GM23338 (cell line): Measurements from ENCODE around the gene ASTE1. TPM values are rescaled to one million over a fixed set of nuclear protein-coding genes. Genes with fewer than 3 reads are reported as not detected.

Experiments used
- ATAC-seq: fragments of 200-7000 bp; cut with Tn5 transposase; 3 replicates; pipeline ENCODE4 v1.9.1; 2020
- DNase-seq: peaks from one replicate; pipeline ENCODE4 v3.0.0-alpha.2; 2015; ENCODE audit warnings: low spot score
- H2AFZ ChIP-seq: fragments of 200-600 bp; sonication (generic); 2 replicates; pipeline ENCODE4 v1.8.0; 2016; ENCODE audit warnings: antibody characterized with exemption, mild to moderate bottlenecking, moderate library complexity
- H3F3A ChIP-seq: fragments of 200-600 bp; sonication (generic); replicated peaks from 2 replicates; pipeline ENCODE4 v1.8.0; 2017; ENCODE audit warnings: antibody characterized with exemption, mixed run types, low read depth
- H3K27ac ChIP-seq: fragments of 200-600 bp; sonication (generic); 2 replicates; pipeline ENCODE4 v1.6.1; 2016; ENCODE audit warnings: low read depth
- H3K27me3 ChIP-seq: fragments of 200-600 bp; sonication (generic); 2 replicates; pipeline ENCODE4 v1.8.0; 2016; ENCODE audit warnings: mild to moderate bottlenecking, mixed run types, moderate library complexity; ENCODE audit not compliant: insufficient read depth
- H3K36me3 ChIP-seq: fragments of 200-600 bp; sonication (generic); 2 replicates; pipeline ENCODE4 v1.8.0; 2016; ENCODE audit warnings: mild to moderate bottlenecking; ENCODE audit not compliant: insufficient read depth
- H3K4me1 ChIP-seq: fragments of 200-600 bp; sonication (generic); 2 replicates; pipeline ENCODE4 v1.8.0; 2016; ENCODE audit warnings: mild to moderate bottlenecking, moderate library complexity; ENCODE audit not compliant: insufficient read depth
- H3K4me2 ChIP-seq: fragments of 200-600 bp; sonication (generic); 2 replicates; pipeline ENCODE4 v1.7.1; 2017; ENCODE audit warnings: mixed run types
- H3K4me3 ChIP-seq: fragments of 200-600 bp; sonication (generic); 2 replicates; pipeline ENCODE4 v1.6.1; 2016; ENCODE audit warnings: mixed run types
- H3K79me2 ChIP-seq: fragments of 200-600 bp; sonication (generic); replicated peaks from 2 replicates; pipeline ENCODE4 v1.8.0; 2017; ENCODE audit warnings: mild to moderate bottlenecking; ENCODE audit not compliant: insufficient read depth
- H3K9me2 ChIP-seq: fragments of 200-600 bp; sonication (generic); 2 replicates; pipeline ENCODE4 v1.8.0; 2017; ENCODE audit not compliant: insufficient read depth
- H4K20me1 ChIP-seq: fragments of 200-600 bp; sonication (generic); replicated peaks from 2 replicates; pipeline ENCODE4 v1.8.0; 2017; ENCODE audit warnings: mild to moderate bottlenecking; ENCODE audit not compliant: insufficient read depth
- H3K27ac Mint-ChIP-seq: 2 replicates; pipeline ENCODE4 v1.8.0; 2020; ENCODE audit warnings: inconsistent platforms, mild to moderate bottlenecking, moderate library complexity, mixed read lengths
- H3K27me3 Mint-ChIP-seq: 3 replicates; pipeline ENCODE4 v1.8.0; 2022; ENCODE audit warnings: low read depth, mild to moderate bottlenecking, moderate library complexity, mixed read lengths, inconsistent platforms; ENCODE audit not compliant: insufficient read depth, poor library complexity
- H3K36me3 Mint-ChIP-seq: 3 replicates; pipeline ENCODE4 v1.8.0; 2021; ENCODE audit warnings: low read depth, mild to moderate bottlenecking, inconsistent platforms, moderate library complexity, mixed read lengths
- H3K4me1 Mint-ChIP-seq: 3 replicates; pipeline ENCODE4 v1.8.0; 2020; ENCODE audit warnings: mild to moderate bottlenecking, inconsistent platforms, mixed read lengths
- H3K4me3 Mint-ChIP-seq: 3 replicates; pipeline ENCODE4 v1.8.0; 2021; ENCODE audit warnings: moderate library complexity, mild to moderate bottlenecking, inconsistent platforms, mixed read lengths
- H3K9me3 Mint-ChIP-seq: 3 replicates; pipeline ENCODE4 v1.8.0; 2020; ENCODE audit warnings: moderate library complexity, mild to moderate bottlenecking, inconsistent platforms, mixed read lengths
- CREB1 ChIP-seq: fragments of 250-450 bp; sonication (Bioruptor Pico); IDR thresholded peaks from 2 replicates; pipeline ENCODE4 v1.5.0; 2020; ENCODE audit warnings: low read depth, mild to moderate bottlenecking, moderate library complexity
- EZH2 ChIP-seq: fragments of 200-600 bp; sonication (generic); IDR thresholded peaks from one replicate; pipeline ENCODE4 v1.8.0; 2017; ENCODE audit warnings: antibody characterized with exemption, mild to moderate bottlenecking, low read depth; ENCODE audit not compliant: unreplicated experiment
- EZH2phosphoT487 ChIP-seq: fragments of 200-600 bp; sonication (generic); IDR thresholded peaks from one replicate; pipeline ENCODE4 v1.8.1; 2018; ENCODE audit warnings: antibody characterized with exemption; ENCODE audit not compliant: unreplicated experiment
- JUNB ChIP-seq: IDR thresholded peaks from one replicate; pipeline ENCODE4 v1.6.1; 2016; ENCODE audit warnings: antibody characterized with exemption; ENCODE audit not compliant: unreplicated experiment
- NANOG ChIP-seq: IDR thresholded peaks from 2 replicates; pipeline ENCODE4 v1.6.1; 2016; ENCODE audit warnings: antibody characterized with exemption, borderline replicate concordance
- POLR2AphosphoS5 ChIP-seq: IDR thresholded peaks from 2 replicates; pipeline ENCODE4 v1.6.1; 2016; ENCODE audit warnings: antibody characterized with exemption, low read depth
- STAT1 ChIP-seq: IDR thresholded peaks from one replicate; pipeline ENCODE4 v1.6.1; 2016; ENCODE audit warnings: antibody characterized with exemption; ENCODE audit not compliant: unreplicated experiment
- ZNF114 ChIP-seq: fragments of 250-450 bp; sonication (Bioruptor Pico); IDR thresholded peaks from 2 replicates; pipeline ENCODE4 v1.5.0; 2020; ENCODE audit warnings: mild to moderate bottlenecking, moderate library complexity
- ZNF331 ChIP-seq: fragments of 250-450 bp; sonication (Bioruptor Pico); IDR thresholded peaks from 2 replicates; pipeline ENCODE4 v1.5.0; 2020; ENCODE audit warnings: low read depth, mild to moderate bottlenecking, moderate library complexity
- polyA plus RNA-seq: library from polyadenylated mRNA; unstranded; fragments of >200 nt; fragmentation: Nextera tagmentation; extraction: Ambion mirVana; gene quantifications from 2 replicates; pipeline ENCODE4 v1.2.1, GENCODE V29; 2016
- total RNA-seq: library from RNA; depleted of rRNA; stranded (reverse); fragments of >200 nt; shearing (Covaris generic); gene quantifications from 2 replicates; pipeline ENCODE4 v1.2.3, GENCODE V29; 2014
- TF ChIP-seq, protein P1 (sequence below): IDR thresholded peaks from 2 replicates; pipeline ENCODE4 v1.6.1; 2016; ENCODE audit warnings: antibody characterized with exemption
- TF ChIP-seq, protein P2 (sequence below): IDR thresholded peaks from one replicate; pipeline ENCODE4 v1.6.1; 2018; ENCODE audit warnings: antibody characterized with exemption; ENCODE audit not compliant: unreplicated experiment
- TF ChIP-seq, protein P3 (sequence below): fragments of 250-450 bp; sonication (Bioruptor Pico); IDR thresholded peaks from 2 replicates; pipeline ENCODE4 v1.5.0; 2020; ENCODE audit warnings: mild to moderate bottlenecking, moderate library complexity
- TF ChIP-seq, protein P4 (sequence below), 2 experiments: fragments of 200-600 bp in 1 of 2; sonication (generic) in 1 of 2; conservative IDR thresholded peaks; 2 replicates each; pipeline versions ENCODE4 v1.5.1 to v1.6.1; 2016 to 2017; ENCODE audit warnings: antibody characterized with exemption in 2 of 2, low read depth in 2 of 2, mild to moderate bottlenecking in 2 of 2, moderate library complexity in 1 of 2

The ASTE1 gene
- total and polyA plus RNA-seq, 2 experiments from 2014 or later: 4.9 to 8.9 TPM

DNA sequence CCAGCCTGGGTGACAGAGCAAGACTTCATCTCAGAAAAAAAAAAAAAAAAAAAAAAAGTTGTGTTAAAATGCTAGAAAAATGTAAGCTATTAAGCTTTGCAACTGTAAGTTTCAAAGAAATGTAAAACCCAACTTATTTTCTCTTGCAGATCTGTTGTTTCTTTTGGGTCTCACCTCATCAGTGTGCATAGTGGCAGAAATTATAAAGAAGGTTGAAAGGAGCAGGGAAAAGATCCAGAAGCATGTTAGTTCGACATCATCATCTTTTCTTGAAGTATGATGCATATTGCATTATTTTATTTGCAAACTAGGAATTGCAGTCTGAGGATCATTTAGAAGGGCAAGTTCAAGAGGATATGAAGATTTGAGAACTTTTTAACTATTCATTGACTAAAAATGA, 25.6 kb downstream of the ASTE1 start:
- H3K27ac Mint-ChIP-seq: no peak overlapping the region
- no peak for DNase-seq
- Histone ChIP-seq H3K4me1 (no peaks in the 10 kb centered on the region), H3K36me3 (peaks cover 20% of the 10 kb centered on the region; the same call in 1 of the 2 replicates), H2AFZ (no peak overlapping the region), H3K27ac (no peak overlapping the region), H3K79me2 (no peaks in the 10 kb centered on the region), H3K4me3 (no peak overlapping the region), H3K4me2 (no peak overlapping the region), H3K27me3 (no peaks in the 10 kb centered on the region), H3K9me2 (no peaks in the 10 kb centered on the region), H4K20me1 (no peaks in the 10 kb centered on the region; the same call in 1 of the 2 replicates), H3F3A (no peaks in the 10 kb centered on the region)
- H3K4me1 Mint-ChIP-seq: no peaks in the 10 kb centered on the region
- H3K4me3 Mint-ChIP-seq: no peak overlapping the region
- no peak for ATAC-seq
- no peak for TF ChIP-seq CREB1 (CRISPR knock-in tag)
- no peak for TF ChIP-seq EZH2
- TF ChIP-seq, protein P1, sequence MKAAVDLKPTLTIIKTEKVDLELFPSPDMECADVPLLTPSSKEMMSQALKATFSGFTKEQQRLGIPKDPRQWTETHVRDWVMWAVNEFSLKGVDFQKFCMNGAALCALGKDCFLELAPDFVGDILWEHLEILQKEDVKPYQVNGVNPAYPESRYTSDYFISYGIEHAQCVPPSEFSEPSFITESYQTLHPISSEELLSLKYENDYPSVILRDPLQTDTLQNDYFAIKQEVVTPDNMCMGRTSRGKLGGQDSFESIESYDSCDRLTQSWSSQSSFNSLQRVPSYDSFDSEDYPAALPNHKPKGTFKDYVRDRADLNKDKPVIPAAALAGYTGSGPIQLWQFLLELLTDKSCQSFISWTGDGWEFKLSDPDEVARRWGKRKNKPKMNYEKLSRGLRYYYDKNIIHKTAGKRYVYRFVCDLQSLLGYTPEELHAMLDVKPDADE: no peak
- no peak for TF ChIP-seq NANOG
- no peak for TF ChIP-seq ZNF331 (CRISPR knock-in tag)
- TF ChIP-seq POLR2AphosphoS5: no peak
- TF ChIP-seq STAT1: no peak
- no peak for TF ChIP-seq JUNB
- TF ChIP-seq, protein P2, sequence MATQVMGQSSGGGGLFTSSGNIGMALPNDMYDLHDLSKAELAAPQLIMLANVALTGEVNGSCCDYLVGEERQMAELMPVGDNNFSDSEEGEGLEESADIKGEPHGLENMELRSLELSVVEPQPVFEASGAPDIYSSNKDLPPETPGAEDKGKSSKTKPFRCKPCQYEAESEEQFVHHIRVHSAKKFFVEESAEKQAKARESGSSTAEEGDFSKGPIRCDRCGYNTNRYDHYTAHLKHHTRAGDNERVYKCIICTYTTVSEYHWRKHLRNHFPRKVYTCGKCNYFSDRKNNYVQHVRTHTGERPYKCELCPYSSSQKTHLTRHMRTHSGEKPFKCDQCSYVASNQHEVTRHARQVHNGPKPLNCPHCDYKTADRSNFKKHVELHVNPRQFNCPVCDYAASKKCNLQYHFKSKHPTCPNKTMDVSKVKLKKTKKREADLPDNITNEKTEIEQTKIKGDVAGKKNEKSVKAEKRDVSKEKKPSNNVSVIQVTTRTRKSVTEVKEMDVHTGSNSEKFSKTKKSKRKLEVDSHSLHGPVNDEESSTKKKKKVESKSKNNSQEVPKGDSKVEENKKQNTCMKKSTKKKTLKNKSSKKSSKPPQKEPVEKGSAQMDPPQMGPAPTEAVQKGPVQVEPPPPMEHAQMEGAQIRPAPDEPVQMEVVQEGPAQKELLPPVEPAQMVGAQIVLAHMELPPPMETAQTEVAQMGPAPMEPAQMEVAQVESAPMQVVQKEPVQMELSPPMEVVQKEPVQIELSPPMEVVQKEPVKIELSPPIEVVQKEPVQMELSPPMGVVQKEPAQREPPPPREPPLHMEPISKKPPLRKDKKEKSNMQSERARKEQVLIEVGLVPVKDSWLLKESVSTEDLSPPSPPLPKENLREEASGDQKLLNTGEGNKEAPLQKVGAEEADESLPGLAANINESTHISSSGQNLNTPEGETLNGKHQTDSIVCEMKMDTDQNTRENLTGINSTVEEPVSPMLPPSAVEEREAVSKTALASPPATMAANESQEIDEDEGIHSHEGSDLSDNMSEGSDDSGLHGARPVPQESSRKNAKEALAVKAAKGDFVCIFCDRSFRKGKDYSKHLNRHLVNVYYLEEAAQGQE: no peak
- TF ChIP-seq, protein P3, sequence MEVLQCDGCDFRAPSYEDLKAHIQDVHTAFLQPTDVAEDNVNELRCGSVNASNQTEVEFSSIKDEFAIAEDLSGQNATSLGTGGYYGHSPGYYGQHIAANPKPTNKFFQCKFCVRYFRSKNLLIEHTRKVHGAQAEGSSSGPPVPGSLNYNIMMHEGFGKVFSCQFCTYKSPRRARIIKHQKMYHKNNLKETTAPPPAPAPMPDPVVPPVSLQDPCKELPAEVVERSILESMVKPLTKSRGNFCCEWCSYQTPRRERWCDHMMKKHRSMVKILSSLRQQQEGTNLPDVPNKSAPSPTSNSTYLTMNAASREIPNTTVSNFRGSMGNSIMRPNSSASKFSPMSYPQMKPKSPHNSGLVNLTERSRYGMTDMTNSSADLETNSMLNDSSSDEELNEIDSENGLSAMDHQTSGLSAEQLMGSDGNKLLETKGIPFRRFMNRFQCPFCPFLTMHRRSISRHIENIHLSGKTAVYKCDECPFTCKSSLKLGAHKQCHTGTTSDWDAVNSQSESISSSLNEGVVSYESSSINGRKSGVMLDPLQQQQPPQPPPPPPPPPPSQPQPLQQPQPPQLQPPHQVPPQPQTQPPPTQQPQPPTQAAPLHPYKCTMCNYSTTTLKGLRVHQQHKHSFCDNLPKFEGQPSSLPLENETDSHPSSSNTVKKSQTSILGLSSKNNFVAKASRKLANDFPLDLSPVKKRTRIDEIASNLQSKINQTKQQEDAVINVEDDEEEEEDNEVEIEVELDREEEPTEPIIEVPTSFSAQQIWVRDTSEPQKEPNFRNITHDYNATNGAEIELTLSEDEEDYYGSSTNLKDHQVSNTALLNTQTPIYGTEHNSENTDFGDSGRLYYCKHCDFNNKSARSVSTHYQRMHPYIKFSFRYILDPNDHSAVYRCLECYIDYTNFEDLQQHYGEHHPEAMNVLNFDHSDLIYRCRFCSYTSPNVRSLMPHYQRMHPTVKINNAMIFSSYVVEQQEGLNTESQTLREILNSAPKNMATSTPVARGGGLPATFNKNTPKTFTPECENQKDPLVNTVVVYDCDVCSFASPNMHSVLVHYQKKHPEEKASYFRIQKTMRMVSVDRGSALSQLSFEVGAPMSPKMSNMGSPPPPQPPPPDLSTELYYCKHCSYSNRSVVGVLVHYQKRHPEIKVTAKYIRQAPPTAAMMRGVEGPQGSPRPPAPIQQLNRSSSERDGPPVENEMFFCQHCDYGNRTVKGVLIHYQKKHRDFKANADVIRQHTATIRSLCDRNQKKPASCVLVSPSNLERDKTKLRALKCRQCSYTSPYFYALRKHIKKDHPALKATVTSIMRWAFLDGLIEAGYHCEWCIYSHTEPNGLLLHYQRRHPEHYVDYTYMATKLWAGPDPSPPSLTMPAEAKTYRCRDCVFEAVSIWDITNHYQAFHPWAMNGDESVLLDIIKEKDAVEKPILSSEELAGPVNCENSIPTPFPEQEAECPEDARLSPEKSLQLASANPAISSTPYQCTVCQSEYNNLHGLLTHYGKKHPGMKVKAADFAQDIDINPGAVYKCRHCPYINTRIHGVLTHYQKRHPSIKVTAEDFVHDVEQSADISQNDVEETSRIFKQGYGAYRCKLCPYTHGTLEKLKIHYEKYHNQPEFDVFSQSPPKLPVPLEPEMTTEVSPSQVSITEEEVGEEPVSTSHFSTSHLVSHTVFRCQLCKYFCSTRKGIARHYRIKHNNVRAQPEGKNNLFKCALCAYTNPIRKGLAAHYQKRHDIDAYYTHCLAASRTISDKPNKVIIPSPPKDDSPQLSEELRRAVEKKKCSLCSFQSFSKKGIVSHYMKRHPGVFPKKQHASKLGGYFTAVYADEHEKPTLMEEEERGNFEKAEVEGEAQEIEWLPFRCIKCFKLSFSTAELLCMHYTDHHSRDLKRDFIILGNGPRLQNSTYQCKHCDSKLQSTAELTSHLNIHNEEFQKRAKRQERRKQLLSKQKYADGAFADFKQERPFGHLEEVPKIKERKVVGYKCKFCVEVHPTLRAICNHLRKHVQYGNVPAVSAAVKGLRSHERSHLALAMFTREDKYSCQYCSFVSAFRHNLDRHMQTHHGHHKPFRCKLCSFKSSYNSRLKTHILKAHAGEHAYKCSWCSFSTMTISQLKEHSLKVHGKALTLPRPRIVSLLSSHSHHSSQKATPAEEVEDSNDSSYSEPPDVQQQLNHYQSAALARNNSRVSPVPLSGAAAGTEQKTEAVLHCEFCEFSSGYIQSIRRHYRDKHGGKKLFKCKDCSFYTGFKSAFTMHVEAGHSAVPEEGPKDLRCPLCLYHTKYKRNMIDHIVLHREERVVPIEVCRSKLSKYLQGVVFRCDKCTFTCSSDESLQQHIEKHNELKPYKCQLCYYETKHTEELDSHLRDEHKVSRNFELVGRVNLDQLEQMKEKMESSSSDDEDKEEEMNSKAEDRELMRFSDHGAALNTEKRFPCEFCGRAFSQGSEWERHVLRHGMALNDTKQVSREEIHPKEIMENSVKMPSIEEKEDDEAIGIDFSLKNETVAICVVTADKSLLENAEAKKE (CRISPR knock-in tag): no peak
- TF ChIP-seq ZNF114 (CRISPR knock-in tag): no peak
- no peak for TF ChIP-seq EZH2phosphoT487
- TF ChIP-seq, protein P4, sequence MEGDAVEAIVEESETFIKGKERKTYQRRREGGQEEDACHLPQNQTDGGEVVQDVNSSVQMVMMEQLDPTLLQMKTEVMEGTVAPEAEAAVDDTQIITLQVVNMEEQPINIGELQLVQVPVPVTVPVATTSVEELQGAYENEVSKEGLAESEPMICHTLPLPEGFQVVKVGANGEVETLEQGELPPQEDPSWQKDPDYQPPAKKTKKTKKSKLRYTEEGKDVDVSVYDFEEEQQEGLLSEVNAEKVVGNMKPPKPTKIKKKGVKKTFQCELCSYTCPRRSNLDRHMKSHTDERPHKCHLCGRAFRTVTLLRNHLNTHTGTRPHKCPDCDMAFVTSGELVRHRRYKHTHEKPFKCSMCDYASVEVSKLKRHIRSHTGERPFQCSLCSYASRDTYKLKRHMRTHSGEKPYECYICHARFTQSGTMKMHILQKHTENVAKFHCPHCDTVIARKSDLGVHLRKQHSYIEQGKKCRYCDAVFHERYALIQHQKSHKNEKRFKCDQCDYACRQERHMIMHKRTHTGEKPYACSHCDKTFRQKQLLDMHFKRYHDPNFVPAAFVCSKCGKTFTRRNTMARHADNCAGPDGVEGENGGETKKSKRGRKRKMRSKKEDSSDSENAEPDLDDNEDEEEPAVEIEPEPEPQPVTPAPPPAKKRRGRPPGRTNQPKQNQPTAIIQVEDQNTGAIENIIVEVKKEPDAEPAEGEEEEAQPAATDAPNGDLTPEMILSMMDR (conservative IDR thresholded peaks at IDR 0.05; ENCODE audit: low read depth in 2 of 2): no peak
- H3K27me3 Mint-ChIP-seq: no peaks in the 10 kb centered on the region
- no peaks in the 10 kb centered on the region for H3K9me3 Mint-ChIP-seq
- H3K36me3 Mint-ChIP-seq: peaks cover 19% of the 10 kb centered on the region
